A549 (cell line): ENCODE data around the gene CHURC1. TPM values are rescaled to one million over a fixed set of nuclear protein-coding genes. Genes with fewer than 3 reads are reported as not detected.

Experiments
- ATAC-seq, 2 experiments: fragments of 200-7000 bp in 1 of 2; fragments of >200 bp in 1 of 2; cut with Nextera tagmentation in 1 of 2; cut with Tn5 transposase in 1 of 2; 3 replicates each; pipeline versions ENCODE4 v1.8.0 to v1.9.1; 2018 to 2020; ENCODE audit warnings: mild to moderate bottlenecking in 1 of 2, moderate library complexity in 1 of 2
- CTCF ChIA-PET: fragments of 300-600 bp; sonication (Branson Sonifier 250); formaldehyde crosslinking; extraction: SDS; loops from one replicate; lab custom pipeline; 2021; ENCODE audit warnings: antibody characterized with exemption, inconsistent platforms; lab: Yijun Ruan, JAX
- POLR2A ChIA-PET: fragments of 350-600 bp; formaldehyde crosslinking; extraction: SDS; loops from one replicate; lab custom pipeline; 2021; ENCODE audit warnings: antibody characterized with exemption, inconsistent platforms; lab: Yijun Ruan, JAX
- DNase-seq, 2 experiments: peaks; one replicate each; pipeline versions ENCODE4 v3.0.0 to v3.0.0-alpha.2; 2011 to 2016; ENCODE audit warnings: low read depth in 1 of 2, low spot score in 1 of 2
- FAIRE-seq: peaks from 2 replicates; lab custom pipeline; 2011; peaks lifted over from hg19 to GRCh38; lab: Jason Lieb, UNC
- H3K27ac ChIP-seq, 2 experiments: fragments of >200 bp; sonication (Bioruptor Twin); formaldehyde crosslinking; 3 replicates each; pipeline ENCODE4 v1.5.1; 2016 to 2017
- H3K4me1 ChIP-seq: fragments of >200 bp; sonication (Bioruptor Twin); formaldehyde crosslinking; 3 replicates; pipeline ENCODE4 v1.6.1; 2016
- H3K4me2 ChIP-seq: fragments of >200 bp; sonication (Bioruptor Twin); formaldehyde crosslinking; 3 replicates; pipeline ENCODE4 v1.6.1; 2016
- H3K4me3 ChIP-seq: fragments of >200 bp; sonication (Bioruptor Twin); formaldehyde crosslinking; 3 replicates; pipeline ENCODE4 v1.5.1; 2016
- H3K9me3 ChIP-seq: fragments of >200 bp; sonication (Bioruptor Twin); formaldehyde crosslinking; 3 replicates; pipeline ENCODE4 v1.6.1; 2016
- ATOH8 ChIP-seq: fragments of 250-450 bp; sonication (Bioruptor Pico); IDR thresholded peaks from 2 replicates; pipeline ENCODE4 v1.5.0; 2020; ENCODE audit warnings: low read depth, mild to moderate bottlenecking, moderate library complexity
- BCL3 ChIP-seq: fragments of >200 bp; sonication (Bioruptor Twin); formaldehyde crosslinking; IDR thresholded peaks from 3 replicates; pipeline ENCODE4 v1.6.1; 2016
- BHLHE40 ChIP-seq: IDR thresholded peaks from 2 replicates; pipeline ENCODE4 v1.6.1; 2012; ENCODE audit warnings: low read depth, low read length, inconsistent platforms
- CBX2 ChIP-seq: fragments of 200-600 bp; sonication (generic); IDR thresholded peaks from 2 replicates; pipeline ENCODE4 v1.6.1; 2016; ENCODE audit warnings: low read depth, mild to moderate bottlenecking, borderline replicate concordance
- CBX8 ChIP-seq: fragments of 200-600 bp; sonication (generic); IDR thresholded peaks from 2 replicates; pipeline ENCODE4 v1.6.1; 2016
- E2F6 ChIP-seq: IDR thresholded peaks from 2 replicates; pipeline ENCODE4 v1.6.1; 2012; ENCODE audit warnings: low read depth, borderline replicate concordance
- EHF ChIP-seq: fragments of 250-450 bp; sonication (Bioruptor Pico); IDR thresholded peaks from 2 replicates; pipeline ENCODE4 v1.5.0; 2020; ENCODE audit warnings: mild to moderate bottlenecking
- FOSB ChIP-seq: fragments of 250-450 bp; sonication (Bioruptor Pico); IDR thresholded peaks from 2 replicates; pipeline ENCODE4 v1.5.0; 2020; ENCODE audit warnings: mild to moderate bottlenecking, moderate library complexity
- FOSL2 ChIP-seq, 2 experiments: fragments of 450-650 bp in 1 of 2; fragments of >200 bp in 1 of 2; sonication (Bioruptor Twin) in 1 of 2; formaldehyde crosslinking; IDR thresholded peaks; 2 replicates each; pipeline versions ENCODE4 v1.5.0 to v1.6.1; 2016 to 2020; ENCODE audit warnings: mild to moderate bottlenecking in 1 of 2, moderate library complexity in 1 of 2
- FOXS1 ChIP-seq: fragments of 250-450 bp; sonication (Bioruptor Pico); IDR thresholded peaks from 2 replicates; pipeline ENCODE4 v1.5.0; 2020; ENCODE audit warnings: mild to moderate bottlenecking, moderate library complexity
- HOXB13 ChIP-seq: fragments of 250-450 bp; sonication (Bioruptor Pico); IDR thresholded peaks from 2 replicates; pipeline ENCODE4 v1.5.0; 2020; ENCODE audit warnings: low read depth, mild to moderate bottlenecking, moderate library complexity
- JUNB ChIP-seq: fragments of >200 bp; sonication (Bioruptor Twin); formaldehyde crosslinking; IDR thresholded peaks from 2 replicates; pipeline ENCODE4 v1.6.1; 2016
- MAZ ChIP-seq: fragments of 150-350 bp; IDR thresholded peaks from 2 replicates; pipeline ENCODE4 v1.6.1; 2014; ENCODE audit warnings: antibody characterized with exemption, low read depth, low read length, borderline replicate concordance
- MYC ChIP-seq: IDR thresholded peaks from 2 replicates; pipeline ENCODE4 v1.6.1; 2012; ENCODE audit warnings: mild to moderate bottlenecking, inconsistent platforms, low read length, improper control_type of control experiment, borderline replicate concordance
- NPAS2 ChIP-seq: fragments of 250-450 bp; sonication (Bioruptor Pico); IDR thresholded peaks from 2 replicates; pipeline ENCODE4 v1.8.0; 2022; ENCODE audit warnings: mild to moderate bottlenecking, moderate library complexity, borderline replicate concordance
- NR3C1 ChIP-seq: fragments of >200 bp; sonication (Bioruptor Twin); formaldehyde crosslinking; IDR thresholded peaks from 3 replicates; pipeline ENCODE4 v1.6.1; 2017
- PBX3 ChIP-seq: IDR thresholded peaks from 2 replicates; pipeline ENCODE4 v1.6.1; 2012
- POLR2AphosphoS2 ChIP-seq: conservative IDR thresholded peaks from 2 replicates; pipeline ENCODE4 v1.6.1; 2012; ENCODE audit warnings: low read length, improper control_type of control experiment, inconsistent platforms
- RAD21 ChIP-seq, 2 experiments: fragments of >200 bp in 1 of 2; sonication (Bioruptor Twin) in 1 of 2; formaldehyde crosslinking in 1 of 2; IDR thresholded peaks in 1 of 2; conservative IDR thresholded peaks in 1 of 2; 2 replicates in 1 of 2; 3 replicates in 1 of 2; pipeline ENCODE4 v1.6.1; 2012 to 2018; ENCODE audit warnings: inconsistent platforms in 1 of 2
- REST ChIP-seq: fragments of 200-600 bp; sonication (generic); IDR thresholded peaks from 2 replicates; pipeline ENCODE4 v1.6.1; 2016; ENCODE audit warnings: antibody characterized with exemption, mild to moderate bottlenecking, moderate library complexity
- SMC3 ChIP-seq: fragments of >200 bp; sonication (Bioruptor Twin); formaldehyde crosslinking; IDR thresholded peaks from 3 replicates; pipeline ENCODE4 v1.6.1; 2018; ENCODE audit warnings: inconsistent platforms
- TP53 ChIP-seq: fragments of 250-450 bp; sonication (Bioruptor Pico); IDR thresholded peaks from 2 replicates; pipeline ENCODE4 v1.5.0; 2021; ENCODE audit warnings: mild to moderate bottlenecking, moderate library complexity
- USF2 ChIP-seq: fragments of 450-650 bp; IDR thresholded peaks from 2 replicates; pipeline ENCODE4 v1.6.1; 2014; ENCODE audit warnings: antibody characterized with exemption
- ZFP36 ChIP-seq: fragments of 450-650 bp; IDR thresholded peaks from 2 replicates; pipeline ENCODE4 v1.6.1; 2014; ENCODE audit warnings: borderline replicate concordance; ENCODE audit not compliant: partially characterized antibody
- ZNF302 ChIP-seq: fragments of 250-450 bp; sonication (Bioruptor Pico); IDR thresholded peaks from 2 replicates; pipeline ENCODE4 v1.9.0; 2021; ENCODE audit warnings: inconsistent platforms, mild to moderate bottlenecking, moderate library complexity
- WGBS: methylation state at CpG from one replicate; pipeline ENCODE4 v1.1.6; 2017; ENCODE audit errors: missing lambda C conversion rate; 5-methylcytosine and 5-hydroxymethylcytosine counted together
- polyA plus RNA-seq, 4 experiments: library from polyadenylated mRNA; depleted of rRNA in 3 of 4; stranded (reverse); fragments of >200 nt; fragmentation: RNase III in 1 of 4; extraction: RNeasy Plus Mini Kit Qiagen cat#74134 plus additional on column Dnase treatment in 1 of 4; gene quantifications; 2 replicates in 3 of 4; 3 replicates in 1 of 4; pipeline ENCODE4 v1.2.3, GENCODE V29; 2011 to 2017

Gene CHURC1
- polyA plus RNA-seq, 2 of the 4 experiments (the other 2 are of a cell fraction): 151 to 153 TPM

GRCh38 chr14:64928239-64929013 is 14.2 kb downstream of the CHURC1 start:
- 89% methylated on average over 7 of the region's 7 CpGs for WGBS
- CTCF ChIA-PET: interaction anchor here (1.8 kb wide), 1 partner anchor 17 kb away, joined by 6 read pairs; no protein-coding TSS in a partner anchor
- Histone ChIP-seq H3K4me2 (no peak overlapping the region), H3K27ac (no peak overlapping the region), H3K4me1 (no peaks in the 10 kb centered on the region; the same call in 2 of the 3 replicates), H3K4me3 (no peak overlapping the region), H3K9me3 (no peaks in the 10 kb centered on the region)
- DNase-seq (no peak), ATAC-seq (no peak), FAIRE-seq (no peak)
- TF ChIP-seq E2F6 (no peak), FOXS1 (no peak), ZNF302 (CRISPR knock-in tag) (no peak), HOXB13 (CRISPR knock-in tag) (no peak), MAZ (no peak), BHLHE40 (no peak), MYC (no peak), USF2 (no peak)
- POLR2A ChIA-PET: no interaction called here

GRCh38 chr14:64929014-64929359 is 14.7 kb downstream of the CHURC1 start:
- no peak overlapping the region for H3K4me3 ChIP-seq
- CTCF ChIA-PET: no interaction called here

More at GRCh38 chr14:64929014-64929359, 14.7 kb downstream of the CHURC1 start:
- DNase-seq (no peak), ATAC-seq (no peak), FAIRE-seq (no peak)
- POLR2A ChIA-PET: no interaction called here
- Histone ChIP-seq H3K9me3 (no peaks in the 10 kb centered on the region), H3K27ac (no peak overlapping the region), H3K4me1 (no peaks in the 10 kb centered on the region; the same call in 2 of the 3 replicates), H3K4me2 (no peak overlapping the region)
- TF ChIP-seq FOSB: no peak
- no peak for TF ChIP-seq TP53 (CRISPR knock-in tag)
- TF ChIP-seq EHF: no peak
- TF ChIP-seq NPAS2 (CRISPR knock-in tag): no peak
- no peak for TF ChIP-seq SMC3
- TF ChIP-seq ATOH8 (CRISPR knock-in tag): no peak
- TF ChIP-seq ZFP36: no peak
- TF ChIP-seq PBX3: no peak
- TF ChIP-seq NR3C1: no peak
- no peak for TF ChIP-seq JUNB
- no peak for TF ChIP-seq CBX2
- no peak for TF ChIP-seq BCL3
- TF ChIP-seq FOSL2 (IDR thresholded peaks at IDR 0.05): no peak
- TF ChIP-seq FOSL2 (CRISPR knock-in tag; IDR thresholded peaks at IDR 0.05): no peak
- TF ChIP-seq RAD21 (conservative IDR thresholded peaks at IDR 0.05 in 1 of 2, IDR thresholded peaks at IDR 0.05 in 1 of 2): no peak
- no peak for TF ChIP-seq REST
- no peak for TF ChIP-seq POLR2AphosphoS2
- TF ChIP-seq CBX8: no peak
- 100% methylated on average over 3 of the region's 3 CpGs for WGBS
